ENCODE data around the gene C2orf15. TPM values are rescaled to one million over a fixed set of nuclear protein-coding genes. Genes with fewer than 3 reads are reported as not detected.

The C2orf15 gene
- total and polyA plus RNA-seq, 2 of the 8 experiments (the other 6 are each of a cell fraction or from before 2014, with no cell fraction given): 3.6 to 6.5 TPM

- H2AFZ ChIP-seq (ENCODE audit: low read length): 0 out of 2 replicates have a peak overlapping the region, but pooled peaks have one; percentile 77
- H2BK120ac ChIP-seq (replicated peaks; ENCODE audit: low read depth, low read length): no peak overlapping the region
- H3K4ac ChIP-seq (replicated peaks; ENCODE audit: insufficient read length, low read depth, low read length): no peak overlapping the region
- 0 out of 2 replicates have a peak overlapping the region, but pooled peaks have one; percentile 81 for H2BK5ac ChIP-seq (ENCODE audit: low read depth, low read length)
- no peak overlapping the region for H3K23ac ChIP-seq (ENCODE audit: insufficient read length)
- CTCF ChIA-PET (ENCODE audit: partially characterized antibody): interaction anchor here (1.1 kb wide), 1 partner anchor 39 kb away, joined by 3 read pairs; no protein-coding TSS in a partner anchor
- H2BK15ac ChIP-seq (ENCODE audit: low read length): no peak overlapping the region
- H3K4me3 ChIP-seq (ENCODE audit: extremely low read depth in 1 of 4, insufficient read depth in 2 of 4, low read depth in 3 of 4, low read length in 4 of 4): peak overlapping the region; percentile 65 to 83 (median 82)
- no peaks in the 10 kb centered on the region for H4K20me1 ChIP-seq (replicated peaks in 1 of 2; ENCODE audit: control insufficient read depth in 1 of 2, insufficient read depth in 2 of 2, low read length in 2 of 2)
- peak overlapping the region; percentile 70 for H4K5ac ChIP-seq (ENCODE audit: insufficient read length, low read depth, low read length)
- no peak overlapping the region for H3K56ac ChIP-seq (replicated peaks; ENCODE audit: insufficient read length, low read depth, low read length)
- H3K14ac ChIP-seq (ENCODE audit: insufficient read length): no peak overlapping the region
- H2BK20ac ChIP-seq (ENCODE audit: low read length): no peak overlapping the region
- H3K9ac ChIP-seq (replicated peaks in 1 of 4; ENCODE audit: extremely low read depth in 1 of 4, low read depth in 3 of 4, low read length in 3 of 4): peak overlapping the region in 2 of 4 experiments; percentile 35 to 44; a peak in 3 of 7 replicates
- WGBS, 2 experiments (ENCODE audit: extremely low coverage in 1 of 2, insufficient coverage in 1 of 2, insufficient read length in 1 of 2, insufficient replicate concordance in 2 of 2, low coverage in 1 of 2, low lambda C conversion rate in 2 of 2, missing lambda C conversion rate in 1 of 2): 1% methylated on average over 17 of the region's 21 CpGs; no CpG with 5 or more reads in 1 of the 2 experiments
- peaks cover 4 to 6% of the 10 kb centered on the region in 2 experiments; a peak in 1 of 4 replicates for H3K9me3 ChIP-seq (ENCODE audit: insufficient read depth in 2 of 2, low read depth in 1 of 2, low read length in 1 of 2)
- no peaks in the 10 kb centered on the region; a peak in 3 of 7 replicates for H3K4me1 ChIP-seq (replicated peaks in 1 of 4; ENCODE audit: control insufficient read depth in 3 of 4, insufficient read depth in 4 of 4, low read length in 3 of 4)
- peaks cover 0 to 5% of the 10 kb centered on the region in 2 experiments; a peak in 1 of 4 replicates for H3K79me2 ChIP-seq (ENCODE audit: control insufficient read depth in 1 of 2, insufficient read depth in 2 of 2, low read length in 2 of 2)
- no peak overlapping the region for H4K91ac ChIP-seq (replicated peaks; ENCODE audit: insufficient read length, low read length)
- no peak overlapping the region for H4K8ac ChIP-seq (ENCODE audit: extremely low read depth, insufficient read depth, low read length)
- FAIRE-seq: no peak
- H3K23me2 ChIP-seq (ENCODE audit: low read depth, low read length): peaks cover 9% of the 10 kb centered on the region
- no peaks in the 10 kb centered on the region for H3K27me3 ChIP-seq (replicated peaks in 1 of 4; ENCODE audit: control insufficient read depth in 3 of 4, extremely low read depth in 1 of 4, insufficient read depth in 3 of 4, low read length in 3 of 4)
- H3K4me2 ChIP-seq (ENCODE audit: insufficient read depth in 1 of 2, low read depth in 2 of 2, low read length in 2 of 2): peak overlapping the region; percentile 86 to 89
- no peak for DNase-seq (ENCODE audit: low read depth in 1 of 2, low spot score in 2 of 2)
- H3K79me1 ChIP-seq (ENCODE audit: low read depth, low read length): no peaks in the 10 kb centered on the region
- POLR2A ChIA-PET (ENCODE audit: partially characterized antibody): interaction anchor here (0.6 to 5.0 kb wide), 11 partner anchors 13 to 1493 kb away, joined by 3 to 45 read pairs (median 4); partner anchors contain the start of genes LIPT1, MITD1, MRPL30 and TSGA10
- H2BK12ac ChIP-seq (ENCODE audit: low read depth, low read length): no peak overlapping the region
- H3K18ac ChIP-seq (ENCODE audit: extremely low read depth, low read length): peak overlapping the region; percentile 36; the same call in 1 of the 2 replicates
- no peak overlapping the region for H3K27ac ChIP-seq (ENCODE audit: low read depth, low read length)
- H3K36me3 ChIP-seq (ENCODE audit: control insufficient read depth in 2 of 4, insufficient read depth in 4 of 4, low read length in 3 of 4): peaks cover 0 to 3% (median 0%) of the 10 kb centered on the region in 4 experiments; a peak in 1 of 8 replicates
- H2AK5ac ChIP-seq (ENCODE audit: low read depth, low read length): no peak overlapping the region
- TF ChIP-seq TEAD4 (IDR thresholded peaks at IDR 0.05; ENCODE audit: low read depth, low read length): no peak
- TF ChIP-seq HDAC6 (IDR thresholded peaks at IDR 0.05; ENCODE audit: low read depth, low read length): no peak
- no peak for TF ChIP-seq CBX5 (IDR thresholded peaks at IDR 0.05; ENCODE audit: low read depth, low read length)
- TF ChIP-seq GABPA (IDR thresholded peaks at IDR 0.05; ENCODE audit: borderline replicate concordance, insufficient read depth, low read length): no peak
- no peak for TF ChIP-seq EZH2 (IDR thresholded peaks at IDR 0.05; ENCODE audit: low read depth, low read length, severe bottlenecking)
- TF ChIP-seq SIN3A (conservative IDR thresholded peaks at IDR 0.05 in 1 of 2, IDR thresholded peaks at IDR 0.05 in 1 of 2; ENCODE audit: low read depth in 1 of 2, low read length in 2 of 2): 0 out of 4 replicates have a peak, but pooled peaks of 1 of the 2 experiments have one; percentile 24
- TF ChIP-seq CBX8 (IDR thresholded peaks at IDR 0.05; ENCODE audit: borderline replicate concordance, low read depth, low read length): no peak
- no peak for TF ChIP-seq RXRA (IDR thresholded peaks at IDR 0.05; ENCODE audit: insufficient read depth, low read depth, low read length)
- no peak for TF ChIP-seq ATF2 (IDR thresholded peaks at IDR 0.05; ENCODE audit: low read length)
- peak; percentile 19 for TF ChIP-seq KDM4A (IDR thresholded peaks at IDR 0.05; ENCODE audit: low read depth, low read length, severe bottlenecking)
- TF ChIP-seq TBP (IDR thresholded peaks at IDR 0.05; ENCODE audit: low read depth, low read length): no peak
Measured at GRCh38 chr2:99140860-99141109, 722 bp upstream of the C2orf15 start.

Measured in H1 (cell line).